WI38 (cell line): ENCODE measurements around the gene RASGRP2.

Experiments used
- H3K4me3 ChIP-seq: 2 replicates; pipeline ENCODE4 v1.5.1; 2011; ENCODE audit warnings: low read depth, mild to moderate bottlenecking, control low read depth, low read length
- TF ChIP-seq, protein P1 (sequence below): IDR thresholded peaks from 2 replicates; pipeline ENCODE4 v1.5.1; 2012; ENCODE audit warnings: low read depth, mild to moderate bottlenecking, control low read depth, low read length

Gene RASGRP2

DNA sequence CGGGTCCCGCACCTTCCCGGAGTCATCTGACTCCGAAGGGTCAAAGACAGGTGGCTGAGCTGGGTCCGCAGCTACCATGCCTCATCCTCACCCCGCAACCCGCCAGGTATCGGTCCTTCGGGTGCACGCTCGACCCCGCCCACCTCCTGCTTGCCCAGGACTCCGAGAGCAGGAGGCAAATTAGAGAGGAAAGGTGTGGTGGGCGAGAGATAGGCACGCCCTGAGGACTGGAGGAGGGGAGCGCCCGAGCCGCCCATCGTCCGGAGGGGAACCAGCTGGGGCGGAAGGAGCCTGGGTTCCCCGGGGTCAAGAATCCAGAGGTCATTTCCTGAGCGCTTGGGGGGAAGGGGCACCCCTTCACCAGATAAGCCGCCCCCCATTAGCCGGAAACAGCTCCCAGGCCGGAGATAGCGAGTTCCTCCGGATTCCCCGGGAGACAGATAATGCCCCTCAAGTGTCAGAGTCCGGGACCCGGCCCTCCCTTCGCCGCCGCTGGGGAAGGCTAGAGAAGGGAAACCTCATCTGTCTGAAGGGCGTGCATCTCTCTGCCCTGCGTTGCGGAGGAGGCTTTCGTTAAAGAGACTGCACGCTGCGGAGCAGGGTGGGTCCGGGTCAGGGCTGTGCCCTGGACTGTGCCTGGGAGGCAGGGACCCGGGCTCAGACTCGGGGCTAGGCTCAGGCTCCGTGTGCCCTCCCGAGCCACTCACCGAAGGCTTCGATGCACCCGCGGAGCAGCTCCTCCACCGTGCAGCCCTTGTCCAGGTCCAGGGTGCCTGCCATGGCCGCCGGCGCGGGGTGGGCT, 1.7 kb downstream of the RASGRP2 start:
- peak overlapping the region; percentile 41 for H3K4me3 ChIP-seq
- TF ChIP-seq, protein P1, sequence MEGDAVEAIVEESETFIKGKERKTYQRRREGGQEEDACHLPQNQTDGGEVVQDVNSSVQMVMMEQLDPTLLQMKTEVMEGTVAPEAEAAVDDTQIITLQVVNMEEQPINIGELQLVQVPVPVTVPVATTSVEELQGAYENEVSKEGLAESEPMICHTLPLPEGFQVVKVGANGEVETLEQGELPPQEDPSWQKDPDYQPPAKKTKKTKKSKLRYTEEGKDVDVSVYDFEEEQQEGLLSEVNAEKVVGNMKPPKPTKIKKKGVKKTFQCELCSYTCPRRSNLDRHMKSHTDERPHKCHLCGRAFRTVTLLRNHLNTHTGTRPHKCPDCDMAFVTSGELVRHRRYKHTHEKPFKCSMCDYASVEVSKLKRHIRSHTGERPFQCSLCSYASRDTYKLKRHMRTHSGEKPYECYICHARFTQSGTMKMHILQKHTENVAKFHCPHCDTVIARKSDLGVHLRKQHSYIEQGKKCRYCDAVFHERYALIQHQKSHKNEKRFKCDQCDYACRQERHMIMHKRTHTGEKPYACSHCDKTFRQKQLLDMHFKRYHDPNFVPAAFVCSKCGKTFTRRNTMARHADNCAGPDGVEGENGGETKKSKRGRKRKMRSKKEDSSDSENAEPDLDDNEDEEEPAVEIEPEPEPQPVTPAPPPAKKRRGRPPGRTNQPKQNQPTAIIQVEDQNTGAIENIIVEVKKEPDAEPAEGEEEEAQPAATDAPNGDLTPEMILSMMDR = no peak

DNA sequence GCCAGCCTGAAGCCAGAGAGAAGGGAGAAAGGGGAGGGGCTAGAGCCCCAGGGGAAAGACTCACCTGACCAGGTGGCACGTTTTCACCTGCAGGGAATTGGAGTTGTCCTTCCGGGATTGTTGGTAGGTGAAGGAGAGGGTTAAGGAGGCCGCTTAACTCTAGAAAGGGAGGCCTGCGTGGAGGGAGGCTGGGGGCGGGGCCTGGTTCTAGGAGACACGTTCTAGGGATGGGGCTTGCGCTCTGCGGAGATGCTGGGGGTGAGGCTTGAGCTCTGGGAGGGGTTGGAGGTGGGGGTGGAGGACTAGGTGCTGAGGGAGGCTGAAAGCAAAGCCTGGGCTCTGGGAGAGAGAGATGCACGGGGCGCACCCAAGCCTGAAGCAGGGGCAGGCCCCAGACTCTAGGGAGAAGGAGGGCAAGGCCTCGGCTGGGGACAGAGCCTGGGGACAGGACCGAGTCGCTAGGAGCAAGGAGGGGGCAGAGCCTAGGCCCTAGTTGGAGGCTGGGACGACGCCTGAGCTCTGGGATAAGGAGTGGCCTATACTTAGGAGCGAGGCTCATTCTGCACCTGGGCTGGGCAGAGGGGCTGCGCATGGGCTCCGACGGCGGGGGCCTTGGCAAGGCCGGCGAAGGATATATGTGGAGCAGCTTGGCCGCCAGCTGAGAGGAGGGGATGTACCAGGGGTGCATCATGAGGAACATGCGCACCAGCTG, 2.4 kb downstream of the RASGRP2 start:
- no peak overlapping the region for H3K4me3 ChIP-seq
- TF ChIP-seq, protein P1 = no peak

DNA sequence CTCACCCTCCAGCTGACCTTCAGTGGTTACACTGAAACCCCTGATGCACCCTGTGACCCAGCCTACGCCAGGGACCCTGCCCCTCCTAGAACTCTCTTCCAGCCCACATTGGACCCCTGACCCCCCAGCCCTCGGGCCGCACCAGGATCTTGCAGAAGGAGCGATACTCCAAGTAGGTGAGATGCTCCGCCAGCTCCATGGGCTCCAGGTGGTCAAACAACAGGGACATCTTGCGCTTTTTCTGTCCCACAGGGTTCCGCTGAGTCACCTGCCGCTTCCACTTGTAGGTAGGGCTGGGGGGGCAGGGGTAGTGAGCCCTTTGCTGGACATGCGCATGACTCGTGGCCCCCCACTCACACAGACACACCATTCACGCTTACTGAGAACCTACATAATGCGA, 4.1 kb downstream of the RASGRP2 start:
- TF ChIP-seq, protein P1 = no peak
- no peak overlapping the region for H3K4me3 ChIP-seq

DNA sequence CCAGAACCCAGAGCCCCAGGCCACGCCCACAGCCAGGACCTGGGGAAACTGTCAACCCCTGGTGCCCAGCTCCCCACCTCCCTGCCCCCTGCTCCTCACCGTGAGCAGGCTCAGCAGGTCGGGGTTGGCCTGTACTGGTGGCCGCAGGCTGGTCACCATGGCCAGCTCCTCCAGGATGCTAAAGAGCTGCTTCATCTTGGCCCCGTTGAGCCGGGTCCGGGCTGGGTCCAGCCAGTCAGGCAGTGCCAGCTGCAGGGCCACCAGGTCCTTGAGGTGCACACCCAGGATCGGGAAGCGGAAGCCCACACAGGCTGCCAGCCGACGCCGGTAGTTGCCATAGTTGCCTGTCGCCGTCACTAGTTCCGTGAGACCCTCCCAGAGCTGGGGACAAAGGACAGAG, 7.3 kb downstream of the RASGRP2 start:
- TF ChIP-seq, protein P1 = no peak
- H3K4me3 ChIP-seq = no peak overlapping the region

DNA sequence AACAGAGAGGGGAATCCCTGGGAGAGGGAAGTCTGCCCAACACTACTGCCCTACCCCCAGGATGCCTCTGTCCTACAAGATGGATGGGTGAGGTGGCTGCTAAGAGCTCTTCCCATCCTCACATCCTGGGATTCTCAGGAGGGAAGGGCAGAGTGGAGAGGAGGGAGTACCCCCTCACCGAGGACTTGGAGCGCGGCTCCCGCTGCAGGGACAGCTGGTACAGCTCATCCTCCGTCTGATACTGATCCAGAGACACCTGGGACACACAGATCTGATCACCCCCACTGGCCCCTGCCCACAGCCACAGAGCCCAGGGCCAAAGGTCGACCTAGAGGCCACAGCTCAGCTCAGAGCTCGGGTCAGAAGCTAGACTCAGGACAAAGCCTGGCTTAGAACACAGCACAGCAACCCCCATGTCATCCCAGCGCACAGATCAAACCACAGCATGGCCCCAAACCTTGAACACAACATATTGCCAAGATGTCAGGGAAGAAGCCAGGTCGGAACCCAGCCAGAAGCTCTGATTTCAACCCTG, 8.2 kb downstream of the RASGRP2 start:
- TF ChIP-seq, protein P1 = no peak

DNA sequence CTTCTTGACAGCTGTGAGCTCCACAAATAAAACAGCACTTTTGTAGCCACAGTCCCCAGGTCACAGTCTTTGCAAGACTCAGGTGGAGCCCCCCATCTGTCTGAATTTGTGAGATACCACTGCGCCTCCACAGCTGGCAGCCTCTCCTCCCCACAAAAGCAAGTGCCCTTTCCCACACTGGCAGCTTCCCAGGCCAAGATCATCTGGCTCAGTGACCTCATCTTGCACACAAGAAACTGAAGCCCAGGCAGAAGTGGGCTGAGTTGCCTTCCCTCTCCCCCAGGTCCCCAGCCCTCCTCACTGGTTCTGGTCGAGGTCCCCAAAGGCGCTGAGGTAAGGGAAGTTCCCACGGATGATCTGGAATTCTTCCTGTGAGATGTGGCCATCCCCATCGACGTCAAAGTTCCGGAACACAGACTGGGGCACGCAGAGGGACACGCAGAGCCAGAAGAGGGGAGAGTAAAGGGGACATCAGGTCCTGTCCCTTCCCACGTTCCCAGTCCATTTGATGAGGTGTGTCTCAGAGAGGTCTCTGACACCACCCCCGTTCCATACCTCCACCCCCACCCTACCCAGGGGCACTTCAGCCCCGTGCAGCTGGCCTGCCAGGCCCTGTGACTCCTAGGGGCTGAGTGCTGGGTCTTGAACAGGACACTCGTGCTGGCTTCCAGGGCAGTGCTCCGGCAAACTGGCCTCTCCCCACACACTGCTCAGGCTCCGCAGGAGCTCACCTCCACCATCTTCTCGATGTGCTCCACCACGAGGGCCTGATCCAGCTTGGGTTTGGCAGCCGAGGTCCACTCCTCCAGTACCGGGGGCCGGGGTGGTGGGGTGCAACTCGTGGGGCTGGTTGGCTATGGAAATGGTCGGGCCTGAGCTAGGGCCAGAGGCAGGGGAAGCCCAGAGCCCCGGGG, 8.9 kb downstream of the RASGRP2 start:
- TF ChIP-seq, protein P1 = no peak
- no peak overlapping the region for H3K4me3 ChIP-seq

More for the DNA sequence above, 8.2 kb downstream of the RASGRP2 start:
- no peak overlapping the region for H3K4me3 ChIP-seq
